H9 (cell line): ENCODE data around the gene PC. TPM values are rescaled to one million over a fixed set of nuclear protein-coding genes. Genes with fewer than 3 reads are reported as not detected.
A peak's percentile ranks its signal among the peaks of the same experiment; 100 is the strongest.

Experiments used
- DNase-seq: peaks from one replicate; pipeline ENCODE4 v3.0.0-alpha.2; 2017
- H2AFZ ChIP-seq: one replicate; pipeline ENCODE4 v1.6.1; 2013; ENCODE audit warnings: mild to moderate bottlenecking, low read length, control low read depth, moderate library complexity
- H2AK5ac ChIP-seq: 2 replicates; pipeline ENCODE4 v1.6.1; 2013; ENCODE audit warnings: low read length, control low read depth, mixed read lengths; ENCODE audit not compliant: insufficient read length
- H2BK120ac ChIP-seq: one replicate; pipeline ENCODE4 v1.6.1; 2013; ENCODE audit warnings: low read depth, mild to moderate bottlenecking, low read length, control low read depth, inconsistent platforms; ENCODE audit not compliant: poor library complexity, severe bottlenecking
- H2BK12ac ChIP-seq: 2 replicates; pipeline ENCODE4 v1.6.1; 2013; ENCODE audit warnings: low read length, control low read depth, mixed read lengths, low read depth; ENCODE audit not compliant: insufficient read length
- H2BK15ac ChIP-seq: 2 replicates; pipeline ENCODE4 v1.6.1; 2013; ENCODE audit warnings: low read depth, low read length, control low read depth
- H2BK20ac ChIP-seq: one replicate; pipeline ENCODE4 v1.6.1; 2013; ENCODE audit warnings: low read depth, mild to moderate bottlenecking, low read length, control low read depth, inconsistent platforms; ENCODE audit not compliant: poor library complexity, severe bottlenecking
- H2BK5ac ChIP-seq: 2 replicates; pipeline ENCODE4 v1.6.1; 2013; ENCODE audit warnings: low read length, control low read depth, mixed read lengths; ENCODE audit not compliant: insufficient read length
- H3K14ac ChIP-seq: 2 replicates; pipeline ENCODE4 v1.6.1; 2013; ENCODE audit warnings: low read length, control low read depth; ENCODE audit not compliant: insufficient read depth
- H3K18ac ChIP-seq: 2 replicates; pipeline ENCODE4 v1.6.1; 2013; ENCODE audit warnings: low read depth, mild to moderate bottlenecking, mixed read lengths, low read length, control low read depth; ENCODE audit not compliant: insufficient read length
- H3K23ac ChIP-seq: 2 replicates; pipeline ENCODE4 v1.6.1; 2013; ENCODE audit warnings: low read length, control low read depth, mixed read lengths, low read depth; ENCODE audit not compliant: insufficient read length
- H3K23me2 ChIP-seq: 2 replicates; pipeline ENCODE4 v1.6.1; 2013; ENCODE audit warnings: low read depth, mild to moderate bottlenecking, mixed read lengths, low read length, control low read depth; ENCODE audit not compliant: insufficient read length, poor library complexity, severe bottlenecking
- H3K27ac ChIP-seq: 2 replicates; pipeline ENCODE4 v1.5.1; 2013; ENCODE audit warnings: low read length, control low read depth, mixed read lengths, low read depth; ENCODE audit not compliant: insufficient read length
- H3K27me3 ChIP-seq: 2 replicates; pipeline ENCODE4 v1.6.1; 2013; ENCODE audit warnings: low read length, control low read depth, inconsistent platforms; ENCODE audit not compliant: insufficient read depth
- H3K4ac ChIP-seq: 2 replicates; pipeline ENCODE4 v1.6.1; 2013; ENCODE audit warnings: low read depth, mild to moderate bottlenecking, control low read depth, inconsistent platforms, low read length, moderate library complexity
- H3K4me1 ChIP-seq: 2 replicates; pipeline ENCODE4 v1.6.1; 2013; ENCODE audit warnings: low read length, control low read depth, inconsistent platforms; ENCODE audit not compliant: insufficient read depth
- H3K4me2 ChIP-seq: 2 replicates; pipeline ENCODE4 v1.6.1; 2013; ENCODE audit warnings: low read length, control low read depth, mixed read lengths; ENCODE audit not compliant: insufficient read length, insufficient read depth
- H3K56ac ChIP-seq: 2 replicates; pipeline ENCODE4 v1.6.1; 2013; ENCODE audit warnings: low read depth, mild to moderate bottlenecking, mixed read lengths, low read length, control low read depth; ENCODE audit not compliant: insufficient read length
- H3K79me1 ChIP-seq: 2 replicates; pipeline ENCODE4 v1.6.1; 2013; ENCODE audit warnings: low read depth, mild to moderate bottlenecking, moderate library complexity, low read length, control low read depth, inconsistent platforms; ENCODE audit not compliant: insufficient read depth, poor library complexity, severe bottlenecking
- H3K79me2 ChIP-seq: 2 replicates; pipeline ENCODE4 v1.6.1; 2013; ENCODE audit warnings: low read length, control low read depth, inconsistent platforms; ENCODE audit not compliant: insufficient read depth
- H3K9ac ChIP-seq: 2 replicates; pipeline ENCODE4 v1.6.1; 2013; ENCODE audit warnings: low read length, control low read depth, mixed read lengths; ENCODE audit not compliant: insufficient read length; ENCODE audit errors: extremely low read depth
- H3K9me3 ChIP-seq: one replicate; pipeline ENCODE4 v1.6.1; 2013; ENCODE audit warnings: low read depth, low read length, inconsistent platforms; ENCODE audit not compliant: control insufficient read depth
- H3T11ph ChIP-seq: one replicate; pipeline ENCODE4 v1.6.1; 2013; ENCODE audit warnings: mild to moderate bottlenecking, low read length, control low read depth, inconsistent platforms
- H4K20me1 ChIP-seq: one replicate; pipeline ENCODE4 v1.6.1; 2013; ENCODE audit not compliant: control insufficient read depth, insufficient read length, insufficient read depth
- H4K5ac ChIP-seq: 2 replicates; pipeline ENCODE4 v1.6.1; 2013; ENCODE audit warnings: low read depth, mild to moderate bottlenecking, mixed read lengths, low read length, control low read depth; ENCODE audit not compliant: insufficient read length
- H4K8ac ChIP-seq: replicated peaks from 2 replicates; pipeline ENCODE4 v1.6.1; 2013; ENCODE audit warnings: low read length, control low read depth, mixed read lengths, low read depth; ENCODE audit not compliant: insufficient read length
- H4K91ac ChIP-seq: 2 replicates; pipeline ENCODE4 v1.6.1; 2013; ENCODE audit warnings: low read depth, mild to moderate bottlenecking, moderate library complexity, mixed read lengths, low read length, control low read depth; ENCODE audit not compliant: insufficient read length
- H3K27ac Mint-ChIP-seq, 3 experiments: 2 replicates in 2 of 3; 3 replicates in 1 of 3; pipeline ENCODE4 v1.8.0; 2020 to 2021; ENCODE audit warnings: mixed read lengths in 3 of 3, mild to moderate bottlenecking in 1 of 3, moderate library complexity in 1 of 3
- H3K27me3 Mint-ChIP-seq: 2 replicates; pipeline ENCODE4 v1.8.0; 2021; ENCODE audit warnings: low read depth, mild to moderate bottlenecking, moderate library complexity, mixed read lengths
- H3K36me3 Mint-ChIP-seq, 3 experiments: 2 replicates in 2 of 3; 3 replicates in 1 of 3; pipeline ENCODE4 v1.8.0; 2020 to 2021; ENCODE audit warnings: low read depth in 3 of 3, mixed read lengths in 3 of 3; ENCODE audit not compliant: insufficient read depth in 1 of 3
- H3K4me1 Mint-ChIP-seq, 2 experiments: 2 replicates each; pipeline ENCODE4 v1.8.0; 2020; ENCODE audit warnings: mixed read lengths in 2 of 2
- H3K4me3 Mint-ChIP-seq, 2 experiments: 2 replicates in 1 of 2; 3 replicates in 1 of 2; pipeline ENCODE4 v1.8.0; 2020 to 2021; ENCODE audit warnings: mild to moderate bottlenecking in 2 of 2, mixed read lengths in 2 of 2, moderate library complexity in 1 of 2
- H3K9me3 Mint-ChIP-seq, 2 experiments: 2 replicates in 1 of 2; 3 replicates in 1 of 2; pipeline ENCODE4 v1.8.0; 2020; ENCODE audit warnings: mild to moderate bottlenecking in 2 of 2, mixed read lengths in 2 of 2, moderate library complexity in 1 of 2
- CTCF ChIP-seq: fragments of 200-600 bp; sonication (generic); conservative IDR thresholded peaks from 3 replicates; pipeline ENCODE4 v1.8.0; 2021; ENCODE audit warnings: antibody characterized with exemption, mild to moderate bottlenecking
- WGBS: extraction: QIAGEN DNeasy Blood & Tissue Kit; methylation state at CpG from one replicate; pipeline ENCODE4 v1.1.7; 2013; ENCODE audit warnings: missing lambda C conversion rate, low lambda C conversion rate, mixed read lengths; ENCODE audit not compliant: insufficient read length; ENCODE audit errors: extremely low coverage; 5-methylcytosine and 5-hydroxymethylcytosine counted together
- total RNA-seq: library from RNA; stranded (reverse); gene quantifications from 2 replicates; pipeline ENCODE4 v1.2.1, GENCODE V29; 2021

Gene PC
- total RNA-seq, 1 experiment from 2014 or later = 32.6 TPM

DNA sequence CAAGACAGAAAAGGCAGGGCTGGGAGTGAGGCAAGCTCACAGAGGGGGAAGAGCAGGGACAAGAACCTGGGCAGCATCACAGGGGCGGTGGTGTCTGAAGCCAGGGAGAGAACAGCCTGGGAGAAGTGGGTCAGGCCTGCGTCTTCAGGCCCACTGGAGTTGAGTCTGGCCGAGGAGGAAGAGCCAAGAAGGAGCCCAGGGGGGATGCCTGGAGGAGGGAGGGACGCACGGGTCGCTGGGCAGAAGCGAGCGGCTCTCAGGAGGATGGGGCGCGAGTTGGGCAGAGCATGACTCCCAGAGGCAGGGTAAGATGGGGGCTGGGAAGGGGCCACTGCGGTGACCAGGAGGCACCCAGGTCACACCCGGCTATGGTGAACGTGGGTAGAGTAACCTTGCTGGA, 82.8 kb downstream of the PC start:
- Histone ChIP-seq H3K27ac (no peak overlapping the region), H3T11ph (no peak overlapping the region), H2BK15ac (no peak overlapping the region), H4K8ac (no peak overlapping the region), H3K79me2 (no peaks in the 10 kb centered on the region), H3K4me1 (no peaks in the 10 kb centered on the region), H3K27me3 (no peaks in the 10 kb centered on the region), H3K18ac (no peak overlapping the region), H2BK12ac (no peak overlapping the region), H2AFZ (no peak overlapping the region), H2AK5ac (no peak overlapping the region), H2BK5ac (no peak overlapping the region), H3K9ac (no peak overlapping the region), H3K14ac (no peak overlapping the region), H3K4ac (no peak overlapping the region), H3K56ac (no peak overlapping the region), H3K79me1 (no peaks in the 10 kb centered on the region), H3K23me2 (no peaks in the 10 kb centered on the region), H3K4me2 (no peak overlapping the region), H3K23ac (no peak overlapping the region), H2BK120ac (no peak overlapping the region), H2BK20ac (no peak overlapping the region), H4K5ac (no peak overlapping the region), H4K91ac (no peak overlapping the region), H3K9me3 (no peaks in the 10 kb centered on the region), H4K20me1 (no peaks in the 10 kb centered on the region)
- WGBS = no CpG with 5 or more reads among the region's 13 CpGs
- no peak for TF ChIP-seq CTCF
- no peaks in the 10 kb centered on the region for H3K9me3 Mint-ChIP-seq
- peaks cover 0 to 11% (median 3%) of the 10 kb centered on the region in 3 experiments; a peak in 2 of 7 replicates for H3K36me3 Mint-ChIP-seq
- H3K4me3 Mint-ChIP-seq = no peak overlapping the region
- H3K27ac Mint-ChIP-seq = peak overlapping the region; percentile 30 to 77 (median 58); a peak in 3 of 7 replicates
- H3K4me1 Mint-ChIP-seq = peaks cover 11 to 30% of the 10 kb centered on the region in 2 experiments
- no peaks in the 10 kb centered on the region; the same call in 1 of the 2 replicates for H3K27me3 Mint-ChIP-seq
- no peak for DNase-seq
